HK-2 (cell line): Measurements from ENCODE around the gene TTC38.

Experiments used
- DNase-seq: peaks from one replicate; pipeline ENCODE4 v3.0.0-alpha.2; 2018; ENCODE audit not compliant: unreplicated experiment

Gene TTC38

DNA sequence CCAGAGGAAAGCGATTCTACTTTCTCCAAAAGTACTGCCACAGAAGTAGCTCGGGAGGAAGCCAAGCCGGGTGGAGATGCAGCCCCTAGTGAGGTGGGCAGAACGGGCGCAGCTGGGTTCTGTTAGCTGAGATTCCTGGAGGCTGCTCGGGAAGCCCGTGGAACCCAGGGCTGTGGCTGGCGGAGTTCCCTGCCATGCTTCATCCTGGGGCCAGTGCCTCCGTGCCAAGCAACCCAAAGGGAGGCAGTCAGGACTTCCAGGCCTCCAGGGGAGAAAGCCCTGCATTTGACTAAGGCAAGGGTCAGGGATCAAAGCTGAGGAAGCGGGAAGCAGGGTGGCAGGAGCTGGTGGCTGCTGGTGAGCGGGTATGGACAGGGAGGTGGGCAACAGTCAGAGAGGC is 61.0 kb downstream of the TTC38 start:
- no peak for DNase-seq

GRCh38 chr22:46329616-46330015 is 61.8 kb downstream of the TTC38 start:
- no peak for DNase-seq

DNA sequence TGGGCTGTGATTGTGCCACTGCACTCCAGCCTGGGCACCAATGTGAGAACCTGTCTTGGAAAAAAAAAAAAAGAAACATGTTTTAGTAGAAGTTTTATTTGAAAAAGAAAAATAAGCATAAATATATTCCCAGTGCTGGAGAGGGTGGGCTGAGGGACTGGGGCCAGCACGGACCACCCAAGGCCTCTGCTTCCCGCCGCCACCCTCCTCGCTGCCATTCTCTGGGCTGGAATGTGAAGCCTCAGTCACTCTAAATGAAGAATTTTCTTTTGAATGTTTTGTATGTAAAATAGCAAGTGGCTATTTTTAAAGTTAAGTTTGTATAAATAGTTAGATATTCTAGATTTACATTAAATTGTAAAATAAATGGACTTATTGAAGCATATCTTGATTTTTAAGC is 62.6 kb downstream of the TTC38 start:
- no peak for DNase-seq

GRCh38 chr22:46331496-46331895 is 63.7 kb downstream of the TTC38 start:
- no peak for DNase-seq

DNA sequence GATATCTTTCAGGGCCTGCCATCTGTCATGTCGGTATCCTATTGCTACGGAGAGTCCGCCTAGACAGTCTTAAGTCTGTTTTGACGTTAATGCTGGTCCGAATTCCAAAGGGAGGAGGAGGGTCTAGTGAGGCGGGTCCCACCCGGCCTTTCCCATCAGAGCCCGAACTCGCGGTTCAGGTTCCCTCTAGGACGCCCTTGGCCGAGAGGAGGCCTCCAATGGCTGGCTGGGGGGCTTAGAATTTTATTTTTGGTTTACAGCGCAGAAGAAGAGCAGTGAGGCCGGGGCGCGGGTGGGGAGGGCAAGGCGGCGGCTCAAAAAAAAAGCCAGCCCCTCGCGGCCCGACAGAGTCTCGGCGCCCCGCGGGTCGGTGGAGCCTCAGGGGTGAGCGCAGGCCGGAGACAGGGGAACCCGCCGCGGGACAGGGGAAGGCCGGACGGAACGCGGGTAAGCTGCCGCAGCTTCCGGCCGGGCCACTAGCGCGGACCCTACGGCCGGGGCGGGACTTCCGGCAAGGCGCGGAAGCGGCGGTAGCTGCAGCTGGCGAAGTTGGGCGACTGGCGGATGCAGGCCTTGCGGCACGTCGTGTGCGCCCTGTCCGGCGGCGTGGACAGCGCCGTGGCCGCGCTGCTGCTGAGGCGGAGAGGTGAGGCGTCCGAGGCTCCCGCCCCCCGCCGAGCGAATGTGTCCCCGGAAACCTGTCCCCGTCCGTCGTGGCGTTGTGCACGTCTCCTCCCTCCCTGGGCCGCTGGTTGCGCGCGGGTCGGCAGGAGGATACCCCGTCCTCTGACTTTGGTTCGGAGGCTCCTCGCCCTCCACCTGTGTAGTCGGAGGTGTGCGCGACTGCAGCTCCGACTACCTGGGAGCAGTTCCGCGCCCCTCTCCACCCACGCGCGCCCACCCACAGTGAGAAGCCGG is 67.7 kb downstream of the TTC38 start, which contains the start of gene TRMU:
TRMU (plus strand) TSS at position 514 of the 918 bp plus-strand sequence; CDS start at position 565, 51 bp downstream.
- DNase-seq = peak; percentile 81

- no peak for DNase-seq
Measured at GRCh38 chr22:46336119-46337078, 68.6 kb downstream of the TTC38 start.

DNA sequence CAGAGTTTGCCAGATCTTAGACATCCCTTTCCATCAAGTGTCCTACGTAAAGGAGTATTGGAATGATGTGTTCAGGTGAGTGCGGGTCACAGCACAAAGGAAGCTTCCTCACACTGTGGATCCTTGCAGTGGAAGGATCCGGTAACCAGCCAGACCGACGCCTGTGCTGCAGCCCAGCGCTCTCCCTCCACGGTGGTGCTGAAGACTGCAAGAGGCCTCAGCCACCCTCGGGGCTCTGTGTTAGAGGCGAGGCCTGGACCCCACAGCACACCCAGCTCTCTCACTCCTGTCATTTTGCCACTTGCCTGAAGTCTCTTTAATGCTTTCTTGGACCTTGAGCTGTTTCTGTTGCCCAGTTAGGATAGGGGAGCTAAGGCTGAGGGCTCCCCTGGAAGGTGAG is 70.1 kb downstream of the TTC38 start:
- DNase-seq = no peak

- no peak for DNase-seq
Measured at GRCh38 chr22:46338636-46339035, 70.8 kb downstream of the TTC38 start.

- no peak for DNase-seq
Measured at GRCh38 chr22:46339956-46340355, 72.1 kb downstream of the TTC38 start.

- no peak for DNase-seq
Measured at GRCh38 chr22:46340676-46341075, 72.9 kb downstream of the TTC38 start.
